Thyroid gland (tissue), 4 donors: Measurements from ENCODE around the gene NUDT7. TPM values are rescaled to one million over a fixed set of nuclear protein-coding genes. Genes with fewer than 3 reads are reported as not detected.

Source experiments
- DNase-seq, 2 donors: peaks; one replicate each; pipeline ENCODE4 v3.0.0-alpha.2; 2019
- H3K27ac ChIP-seq, 3 donors: fragments of 200-600 bp; sonication (generic); 1 replicate in 2 of 3; 2 replicates in 1 of 3; pipeline ENCODE4 v1.5.1; 2016 to 2019; ENCODE audit warnings: mild to moderate bottlenecking in 1 of 3, moderate library complexity in 1 of 3
- H3K27me3 ChIP-seq: fragments of 200-600 bp; sonication (generic); one replicate; pipeline ENCODE4 v1.5.1; 2019
- H3K36me3 ChIP-seq, 2 donors: fragments of 200-600 bp; sonication (generic); one replicate each; pipeline ENCODE4 v1.5.1; 2016 to 2019
- H3K4me1 ChIP-seq, 2 donors: fragments of 200-600 bp; sonication (generic); one replicate each; pipeline ENCODE4 v1.5.1; 2017 to 2019
- H3K4me3 ChIP-seq, 3 donors: fragments of 200-600 bp; sonication (generic); replicated peaks in 1 of 3; 1 replicate in 2 of 3; 2 replicates in 1 of 3; pipeline ENCODE4 v1.5.1; 2016; ENCODE audit warnings: mild to moderate bottlenecking in 1 of 3
- H3K9me3 ChIP-seq: fragments of 200-600 bp; sonication (generic); one replicate; pipeline ENCODE4 v1.5.1; 2017
- CTCF ChIP-seq, 6 experiments: fragments of 200-600 bp in 3 of 6; fragments of 450-650 bp in 3 of 6; sonication (generic) in 3 of 6; IDR thresholded peaks; one replicate each; pipeline ENCODE4 v1.5.1; 2016 to 2019; ENCODE audit warnings: antibody characterized with exemption in 6 of 6, mild to moderate bottlenecking in 2 of 6, inconsistent platforms in 1 of 6, moderate library complexity in 1 of 6
- POLR2A ChIP-seq, 2 donors: fragments of 450-650 bp; IDR thresholded peaks; one replicate each; pipeline ENCODE4 v1.6.1; 2017; ENCODE audit warnings: antibody characterized with exemption in 2 of 2, mild to moderate bottlenecking in 2 of 2, moderate library complexity in 1 of 2
- WGBS, 2 donors: methylation state at CpG; one replicate each; pipeline ENCODE4 v1.1.5; 2017; 5-methylcytosine and 5-hydroxymethylcytosine counted together
- intact Hi-C: fragments of 100-400 bp; cut with DNase I; formaldehyde crosslinking; loops from one replicate; pipeline ENCODE4 v1.15.1; 2023
- total RNA-seq, 4 donors: library from RNA; depleted of rRNA; stranded (reverse); fragments of >200 nt; gene quantifications; one replicate each; pipeline ENCODE4 v1.2.3, GENCODE V29; 2016

The NUDT7 gene
- total RNA-seq, 4 donors from 2014 or later, result 13.4 to 27.2 (median 19.4) TPM

GRCh38 chr16:77745972-77746371 lies 23.7 kb downstream of the NUDT7 start:
- intact Hi-C loops, result no loop called here
- H3K9me3 ChIP-seq, result no peaks in the 10 kb centered on the region
- no peak overlapping the region for H3K27ac ChIP-seq
- H3K36me3 ChIP-seq, result no peaks in the 10 kb centered on the region
- no peaks in the 10 kb centered on the region for H3K4me1 ChIP-seq
- whole genome bisulfite sequencing, 2 donors, result 89 to 97% methylated on average over 1 of the region's 1 CpG
- DNase-seq, result no peak
- no peak overlapping the region for H3K4me3 ChIP-seq
- TF ChIP-seq CTCF (IDR thresholded peaks at IDR 0.05) (no peak), POLR2A (IDR thresholded peaks at IDR 0.05) (no peak)
- no peaks in the 10 kb centered on the region for H3K27me3 ChIP-seq

GRCh38 chr16:77748421-77749005 lies 26.2 kb downstream of the NUDT7 start:
- intact Hi-C loops, result no loop called here
- 74 to 78% methylated on average over 7 of the region's 7 CpGs for WGBS, 2 donors
- no peak overlapping the region for H3K27ac ChIP-seq
- no peak overlapping the region for H3K4me3 ChIP-seq
- H3K4me1 ChIP-seq, result peaks cover 9 to 20% of the 10 kb centered on the region in 2 donors
- no peaks in the 10 kb centered on the region for H3K36me3 ChIP-seq
- TF ChIP-seq POLR2A (IDR thresholded peaks at IDR 0.05), result no peak
- no peak for TF ChIP-seq CTCF (IDR thresholded peaks at IDR 0.05)
- DNase-seq, result no peak
- H3K9me3 ChIP-seq, result no peaks in the 10 kb centered on the region
- H3K27me3 ChIP-seq, result no peaks in the 10 kb centered on the region

- no peaks in the 10 kb centered on the region for H3K27me3 ChIP-seq
- H3K36me3 ChIP-seq, result no peaks in the 10 kb centered on the region
- peaks cover 9 to 20% of the 10 kb centered on the region in 2 donors for H3K4me1 ChIP-seq
- H3K9me3 ChIP-seq, result no peaks in the 10 kb centered on the region
- DNase-seq, result no peak
- intact Hi-C loops, result no loop called here
- H3K27ac ChIP-seq, result no peak overlapping the region
- no peak for TF ChIP-seq CTCF (IDR thresholded peaks at IDR 0.05)
- no peak for TF ChIP-seq POLR2A (IDR thresholded peaks at IDR 0.05)
- 94% methylated on average over 1 of the region's 1 CpG for WGBS, 2 donors
- no peak overlapping the region for H3K4me3 ChIP-seq
Measured at GRCh38 chr16:77749415-77749814, 27.1 kb downstream of the NUDT7 start.

- Histone ChIP-seq H3K4me1 (peaks cover 30 to 35% of the 10 kb centered on the region in 2 donors), H3K4me3 (no peak overlapping the region), H3K9me3 (no peaks in the 10 kb centered on the region), H3K27ac (no peak overlapping the region), H3K36me3 (no peaks in the 10 kb centered on the region), H3K27me3 (no peaks in the 10 kb centered on the region)
- no peak for DNase-seq
- 89 to 92% methylated on average over 5 of the region's 5 CpGs for WGBS, 2 donors
- TF ChIP-seq CTCF (IDR thresholded peaks at IDR 0.05) (no peak), POLR2A (IDR thresholded peaks at IDR 0.05) (no peak)
- intact Hi-C loops, result no loop called here
Measured at GRCh38 chr16:77758046-77758445, 35.7 kb downstream of the NUDT7 start.

- no peaks in the 10 kb centered on the region for H3K36me3 ChIP-seq
- peaks cover 35% of the 10 kb centered on the region in 2 donors for H3K4me1 ChIP-seq
- H3K27ac ChIP-seq, result no peak overlapping the region
- TF ChIP-seq POLR2A (IDR thresholded peaks at IDR 0.05) (no peak), CTCF (IDR thresholded peaks at IDR 0.05) (no peak)
- intact Hi-C loops, result no loop called here
- no peak for DNase-seq
- no peak overlapping the region for H3K4me3 ChIP-seq
- no peaks in the 10 kb centered on the region for H3K27me3 ChIP-seq
- WGBS, 2 donors, result 93 to 100% methylated on average over 2 of the region's 2 CpGs
- H3K9me3 ChIP-seq, result no peaks in the 10 kb centered on the region
Measured at GRCh38 chr16:77758508-77758907, 36.2 kb downstream of the NUDT7 start.
